ENCODE measurements around the gene STIM1.
"Not testable (repeated sequence)": the region's sequence is repeated elsewhere in the genome, so short reads cannot be mapped to it uniquely, and the experiment has no call there.

Gene STIM1

DNA sequence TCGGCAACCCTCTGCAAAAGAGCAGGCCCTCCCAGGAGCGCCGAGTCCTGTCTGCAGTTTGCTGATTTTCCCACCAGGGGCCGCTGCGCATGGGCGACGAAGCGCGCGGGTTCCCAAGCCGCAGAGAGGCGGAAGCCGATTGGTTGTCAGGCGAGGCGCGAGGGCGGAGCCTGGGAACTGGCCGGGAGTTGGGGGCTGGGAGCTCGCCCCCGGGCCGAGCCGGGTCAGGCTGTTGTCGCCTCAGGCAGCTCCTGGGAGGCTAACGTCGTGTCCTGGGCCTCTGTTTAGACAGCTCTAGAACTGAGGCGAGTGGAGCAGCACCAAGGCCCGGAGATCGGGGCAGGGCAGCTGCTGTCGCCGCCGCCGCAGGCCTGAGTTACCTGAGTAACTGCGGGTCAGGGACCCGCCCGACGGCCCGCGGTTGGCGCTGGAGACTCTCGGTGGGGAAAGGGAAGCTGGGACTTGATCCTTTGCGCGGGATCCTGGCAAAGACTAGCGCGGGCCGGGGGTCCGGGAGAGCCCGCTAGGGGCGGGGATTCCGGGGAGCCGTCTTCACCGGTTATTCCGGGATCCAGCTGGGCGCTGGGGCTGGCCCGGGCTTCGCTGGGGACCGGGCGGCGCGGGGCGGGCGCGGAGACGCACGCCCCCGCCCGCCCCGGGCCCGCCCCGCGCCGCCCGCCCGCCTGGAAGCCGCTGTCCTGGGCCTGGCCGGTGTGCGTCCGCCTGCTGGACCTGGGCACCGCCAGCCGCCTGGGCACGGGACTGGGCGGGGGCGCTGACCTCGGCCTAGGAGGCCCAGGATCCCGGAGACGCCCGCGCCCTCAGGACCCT lies at the start of gene STIM1:
Gene STIM1, plus strand, starts transcription at position 688 of the 831 bp plus-strand sequence. CDS start 607 bp downstream, outside the sequence.
- DNase-seq = peak; percentile 99

DNA sequence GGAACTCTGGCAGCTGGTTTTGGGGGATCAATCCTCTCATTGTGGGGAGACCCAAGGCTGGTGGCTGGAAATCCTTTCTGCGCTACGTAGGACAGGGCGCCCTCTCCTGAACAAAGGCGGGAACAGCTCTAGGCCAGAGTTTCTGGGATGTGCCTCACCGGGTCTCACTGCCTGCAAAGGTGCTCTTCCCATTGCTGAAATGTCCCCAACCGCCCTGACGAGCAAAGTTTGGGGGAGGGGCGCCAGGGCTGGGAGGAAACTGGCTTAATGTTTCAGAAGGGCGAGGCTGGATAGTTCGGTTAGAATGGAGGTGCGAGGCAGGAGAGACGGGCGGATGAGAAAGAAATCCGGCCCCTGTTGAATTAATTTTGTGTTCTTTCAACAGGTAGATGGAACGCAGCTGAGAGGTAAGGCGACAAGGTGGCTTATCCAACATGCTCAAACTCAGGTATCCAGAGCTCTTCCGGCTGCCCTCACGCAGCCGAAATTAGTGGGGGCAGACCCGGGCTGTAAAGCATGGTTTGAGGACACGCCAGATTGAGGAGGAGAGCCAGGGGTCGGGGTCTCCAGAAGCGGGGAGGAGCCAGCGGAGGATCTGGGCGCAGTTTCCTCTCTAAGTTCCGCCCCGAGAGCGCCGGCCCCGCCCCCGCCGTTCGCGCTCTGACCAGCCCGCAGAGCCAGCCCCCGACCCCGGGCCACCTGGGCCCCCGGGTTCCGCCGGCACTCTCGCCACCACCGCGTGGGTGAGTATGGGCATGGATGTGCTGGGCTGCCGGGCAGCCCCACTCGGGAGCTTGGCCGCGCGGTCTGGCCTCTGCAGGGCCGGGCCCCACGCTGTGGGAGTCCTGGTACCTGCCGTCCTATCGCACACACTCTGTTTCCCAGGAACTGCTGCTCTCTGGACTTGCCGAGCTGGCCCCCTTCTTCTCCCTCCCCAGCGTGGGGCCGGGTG lies 47.3 kb upstream of the STIM1 start, which contains the start of gene PGAP2:
Gene PGAP2, plus strand, starts transcription at position 652 of the 952 bp plus-strand sequence. CDS start 2,700 bp downstream, outside the sequence.
- peak; percentile 69 to 75 for DNase-seq

DNA sequence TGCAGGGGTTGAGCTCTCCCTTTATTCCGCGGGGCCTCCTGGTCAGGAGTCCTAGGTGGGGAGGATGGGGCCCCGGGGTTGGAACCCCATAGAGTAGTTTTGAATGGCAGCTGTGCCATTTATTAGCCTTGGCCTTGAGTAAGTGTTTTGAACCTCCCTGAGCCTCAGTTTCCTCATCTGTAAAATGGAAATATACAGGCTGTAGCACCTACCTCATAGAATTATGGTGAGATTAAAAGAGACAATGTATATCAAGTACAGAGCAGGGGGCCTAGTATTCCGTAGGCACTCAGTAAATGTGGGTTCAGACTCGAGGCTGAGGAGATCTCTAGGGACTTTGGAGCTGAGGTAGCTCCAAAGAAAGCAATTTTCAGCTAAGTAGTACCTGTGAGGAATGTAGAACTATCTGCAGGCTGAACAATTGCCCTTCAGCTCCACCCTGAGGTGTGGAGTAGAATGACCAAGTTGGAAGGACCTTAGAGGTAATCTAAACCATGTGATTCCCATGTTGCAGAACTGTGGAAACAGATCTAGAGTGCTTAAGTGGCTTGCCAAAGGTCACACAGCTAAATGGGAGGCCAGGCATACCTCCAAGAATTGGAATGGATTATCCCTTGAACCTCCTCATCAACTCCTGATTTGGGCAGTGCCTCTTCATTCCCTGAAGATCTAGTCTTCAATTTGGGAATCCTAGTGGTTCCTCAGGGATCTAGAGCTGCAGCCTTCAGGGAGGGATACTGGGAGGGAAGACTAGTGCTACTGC lies 46.4 kb upstream of the STIM1 start:
- DNase-seq = peak; percentile 41 to 48

DNA sequence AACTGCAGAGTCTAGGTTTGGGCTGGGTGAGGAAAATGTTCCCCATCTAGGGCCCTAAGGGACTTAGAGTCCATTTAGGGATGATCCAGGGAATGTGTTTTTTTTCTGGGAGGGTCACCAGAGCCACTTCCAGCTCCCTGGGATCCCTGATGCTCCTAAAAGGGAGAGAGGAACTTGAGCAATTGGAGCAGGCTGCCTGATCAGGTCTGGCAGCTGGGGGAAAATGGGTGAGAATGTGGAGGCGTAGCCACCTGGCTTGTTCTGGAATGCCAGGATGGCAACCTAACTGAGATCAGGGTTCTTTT lies 45.9 kb upstream of the STIM1 start:
- no peak for DNase-seq

DNA sequence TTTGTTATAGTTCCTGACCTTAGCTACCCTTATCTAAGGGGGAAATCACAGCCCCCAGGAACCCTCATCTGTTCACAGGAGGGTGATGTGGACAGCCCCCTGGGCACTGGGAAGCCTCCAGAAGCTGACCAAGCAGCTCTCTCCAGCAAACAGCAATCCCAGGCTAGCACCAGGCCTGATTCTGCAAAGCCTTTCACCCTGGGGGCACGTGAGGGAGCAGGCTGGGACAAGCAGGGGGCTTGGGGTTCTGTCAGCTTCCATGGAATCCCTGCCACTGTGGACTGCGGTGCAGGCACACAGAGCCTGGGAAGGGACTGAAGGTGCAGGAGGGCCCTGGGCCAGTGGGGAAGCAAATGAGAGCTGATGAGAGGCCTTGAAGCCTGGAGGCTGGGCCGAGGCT lies 45.0 kb upstream of the STIM1 start:
- DNase-seq = no peak

DNA sequence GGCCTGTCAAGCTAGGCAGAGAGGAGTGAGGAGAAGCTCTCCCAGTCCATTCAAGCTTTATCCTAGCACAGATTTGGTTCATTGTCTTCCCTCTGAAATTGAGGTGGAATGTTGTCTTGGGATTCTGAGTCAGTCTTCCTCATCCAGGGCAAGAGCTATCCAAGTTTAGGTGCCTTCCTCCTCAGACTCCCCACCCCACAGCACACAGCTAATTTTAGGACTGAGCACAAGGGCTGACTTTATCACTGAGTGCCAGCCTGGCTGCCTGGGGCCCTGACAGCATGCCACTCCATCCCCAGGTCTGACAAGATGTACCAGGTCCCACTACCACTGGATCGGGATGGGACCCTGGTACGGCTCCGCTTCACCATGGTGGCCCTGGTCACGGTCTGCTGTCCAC lies 44.5 kb upstream of the STIM1 start:
- no peak for DNase-seq

DNA sequence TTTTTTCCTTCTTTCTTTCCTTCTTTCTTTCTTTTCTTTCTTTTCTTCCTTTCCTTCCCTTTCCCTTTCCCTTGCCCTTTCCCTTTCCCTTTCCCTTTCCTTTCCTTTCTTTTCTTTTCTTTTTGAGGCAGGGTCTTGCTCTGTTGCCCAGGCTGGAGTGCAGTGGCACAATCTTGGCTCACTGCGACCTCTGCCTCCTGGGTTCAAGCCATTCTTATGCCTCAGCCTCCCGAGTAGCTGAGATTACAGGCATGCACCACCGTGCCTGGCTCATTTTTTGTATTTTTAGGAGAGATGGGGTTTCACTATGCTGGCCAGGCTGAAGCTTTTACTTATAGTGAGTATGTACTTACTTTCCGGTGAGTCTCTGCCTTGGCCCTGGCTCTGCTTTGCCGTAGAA lies 40.6 kb upstream of the STIM1 start:
- not testable (repeated sequence) for DNase-seq

DNA sequence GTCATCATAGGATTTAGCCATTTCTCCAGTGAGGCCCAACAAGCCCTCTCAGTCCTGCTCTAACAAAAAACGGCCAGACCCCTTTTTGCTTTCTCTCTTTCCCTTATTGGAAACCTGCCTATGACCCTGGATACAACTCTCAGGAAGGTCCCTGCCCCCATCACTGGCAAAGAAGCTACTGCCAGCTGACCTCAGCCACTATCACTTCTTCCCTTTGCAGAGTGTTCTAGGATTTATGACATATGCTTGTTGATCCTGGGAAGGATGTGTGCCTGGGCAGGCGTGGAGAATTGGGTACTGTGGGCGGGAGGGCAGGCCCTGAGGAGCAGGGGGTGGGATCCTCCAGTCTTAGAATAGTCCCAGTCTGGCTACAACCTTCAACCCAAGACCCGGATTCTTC lies 39.6 kb upstream of the STIM1 start:
- no peak for DNase-seq

DNA sequence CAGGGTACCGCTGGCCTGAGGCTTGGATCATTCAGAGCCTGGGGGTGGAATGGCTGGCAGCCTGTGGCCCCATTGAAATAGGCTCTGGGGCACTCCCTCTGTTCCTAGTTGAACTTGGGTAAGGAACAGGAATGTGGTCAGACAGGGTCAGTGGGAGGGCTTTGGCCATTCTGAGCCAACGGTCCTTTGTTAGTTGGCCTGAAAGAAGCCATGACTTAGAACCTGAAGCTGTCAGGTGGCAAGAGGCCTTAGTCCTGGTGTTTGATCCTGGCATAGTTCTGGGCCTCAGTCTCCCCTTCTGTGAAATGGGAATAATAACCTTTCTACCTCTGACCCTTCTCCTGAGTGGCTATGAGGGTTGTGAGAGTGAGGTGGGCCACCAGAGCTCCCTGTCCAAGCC lies 38.8 kb upstream of the STIM1 start:
- DNase-seq = no peak

DNA sequence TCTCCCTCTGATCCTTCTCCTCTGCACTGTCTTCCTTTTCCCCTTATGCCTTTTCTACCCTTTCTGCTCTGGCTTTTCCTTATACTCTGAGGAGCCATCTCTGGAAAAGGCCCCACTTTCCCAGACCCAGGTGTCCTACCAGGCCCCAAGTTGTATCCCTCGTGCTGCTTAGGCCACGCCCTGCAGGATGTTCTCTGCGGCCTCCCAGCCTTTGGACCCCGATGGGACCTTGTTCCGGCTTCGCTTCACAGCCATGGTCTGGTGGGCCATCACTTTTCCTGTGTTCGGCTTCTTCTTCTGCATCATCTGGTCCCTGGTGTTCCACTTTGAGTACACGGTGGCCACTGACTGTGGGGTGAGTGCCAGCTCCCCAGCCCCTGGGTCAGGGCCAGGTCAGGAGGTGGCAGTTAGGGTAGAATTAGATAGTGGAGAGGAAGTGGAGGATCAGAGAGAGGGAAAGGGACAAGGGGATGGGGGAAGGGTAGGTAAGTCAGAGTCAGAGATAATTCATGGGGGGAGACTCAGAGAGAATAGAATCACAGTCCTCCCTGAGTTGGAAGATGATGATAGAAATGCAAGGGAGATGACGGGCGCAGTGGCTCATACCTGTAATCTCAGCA lies 38.2 kb upstream of the STIM1 start:
- DNase-seq = no peak

DNA sequence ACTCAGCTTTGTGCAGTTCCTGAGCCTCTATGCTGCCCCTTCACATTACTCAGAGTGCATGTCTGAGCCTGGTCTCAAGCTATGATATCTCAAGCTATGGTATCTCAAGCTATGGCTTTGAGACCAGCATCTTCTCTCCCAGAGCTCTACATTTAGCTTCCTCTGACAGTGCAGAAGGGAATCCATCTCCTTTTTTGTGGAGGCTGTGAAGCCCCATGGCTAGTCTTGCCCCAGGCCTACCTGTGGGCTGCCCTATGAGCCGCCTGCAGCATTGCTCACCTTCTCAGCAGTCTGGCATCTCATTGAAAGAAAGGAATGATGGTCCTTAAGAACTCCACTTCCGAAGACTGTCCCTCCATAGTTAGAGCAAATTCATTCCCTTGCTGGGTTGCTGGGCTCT lies 34.5 kb upstream of the STIM1 start:
- DNase-seq = no peak

DNA sequence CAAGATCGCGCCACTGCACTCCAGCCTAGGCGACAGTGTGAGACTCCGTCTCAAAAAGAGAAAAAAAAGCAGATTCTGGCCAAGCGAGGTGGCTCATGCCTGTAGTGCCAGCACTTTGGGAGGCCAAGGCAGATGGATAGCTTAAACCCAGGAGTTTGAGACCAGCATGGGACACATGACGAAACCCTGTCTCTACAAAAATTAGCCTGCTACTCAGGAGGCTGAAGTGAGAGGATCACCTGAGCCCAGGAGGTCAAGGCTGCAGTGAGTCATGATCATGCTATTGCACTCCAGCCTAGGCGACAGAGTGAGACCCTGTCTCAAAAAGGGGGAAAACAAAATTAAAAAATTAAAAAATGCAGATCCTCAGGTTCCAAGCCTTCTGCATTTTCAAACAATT lies 33.2 kb upstream of the STIM1 start:
- no peak for DNase-seq

DNA sequence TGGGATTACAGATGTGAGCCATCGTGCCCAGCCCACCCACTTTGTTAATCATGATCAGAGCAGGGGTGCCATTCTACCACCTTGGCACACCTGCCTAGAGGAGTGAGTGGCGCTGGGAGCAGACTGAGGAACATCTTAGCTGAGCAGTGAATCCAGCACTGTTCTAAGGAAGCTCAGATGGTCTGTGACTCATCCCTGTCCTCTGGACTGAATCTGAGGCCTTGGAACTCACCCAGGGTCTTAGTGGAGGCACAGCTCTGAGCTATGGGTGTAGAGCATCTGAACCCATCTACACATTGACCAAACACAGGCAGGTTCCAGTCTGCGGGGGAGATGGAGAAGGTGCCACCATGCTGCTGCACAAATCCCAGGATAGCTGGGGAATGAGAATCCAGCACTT lies 32.2 kb upstream of the STIM1 start:
- no peak for DNase-seq

DNA sequence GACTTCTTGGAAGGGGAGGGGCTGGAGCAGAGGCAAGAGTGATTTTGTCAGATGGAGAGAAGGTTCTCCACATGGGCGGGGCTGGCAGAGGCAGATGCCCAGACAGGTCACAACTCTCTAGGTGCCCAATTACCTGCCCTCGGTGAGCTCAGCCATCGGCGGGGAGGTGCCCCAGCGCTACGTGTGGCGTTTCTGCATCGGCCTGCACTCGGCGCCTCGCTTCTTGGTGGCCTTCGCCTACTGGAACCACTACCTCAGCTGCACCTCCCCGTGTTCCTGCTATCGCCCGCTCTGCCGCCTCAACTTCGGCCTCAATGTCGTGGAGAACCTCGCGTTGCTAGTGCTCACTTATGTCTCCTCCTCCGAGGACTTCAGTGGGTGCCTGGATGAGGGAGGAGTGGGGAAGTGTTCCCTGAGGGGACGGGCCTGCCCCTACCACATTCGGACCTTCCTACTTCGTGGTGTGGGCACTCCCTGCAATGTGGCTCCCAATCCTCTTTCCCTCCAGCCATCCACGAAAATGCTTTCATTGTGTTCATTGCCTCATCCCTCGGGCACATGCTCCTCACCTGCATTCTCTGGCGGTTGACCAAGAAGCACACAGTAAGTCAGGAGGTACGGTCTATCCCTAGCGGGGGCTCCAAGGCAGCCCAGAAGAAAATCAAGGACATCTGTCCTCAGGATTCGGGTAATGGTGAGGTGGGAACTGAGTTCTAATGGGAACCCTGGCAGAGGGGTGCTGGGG lies 31.5 kb upstream of the STIM1 start:
- no peak for DNase-seq

DNA sequence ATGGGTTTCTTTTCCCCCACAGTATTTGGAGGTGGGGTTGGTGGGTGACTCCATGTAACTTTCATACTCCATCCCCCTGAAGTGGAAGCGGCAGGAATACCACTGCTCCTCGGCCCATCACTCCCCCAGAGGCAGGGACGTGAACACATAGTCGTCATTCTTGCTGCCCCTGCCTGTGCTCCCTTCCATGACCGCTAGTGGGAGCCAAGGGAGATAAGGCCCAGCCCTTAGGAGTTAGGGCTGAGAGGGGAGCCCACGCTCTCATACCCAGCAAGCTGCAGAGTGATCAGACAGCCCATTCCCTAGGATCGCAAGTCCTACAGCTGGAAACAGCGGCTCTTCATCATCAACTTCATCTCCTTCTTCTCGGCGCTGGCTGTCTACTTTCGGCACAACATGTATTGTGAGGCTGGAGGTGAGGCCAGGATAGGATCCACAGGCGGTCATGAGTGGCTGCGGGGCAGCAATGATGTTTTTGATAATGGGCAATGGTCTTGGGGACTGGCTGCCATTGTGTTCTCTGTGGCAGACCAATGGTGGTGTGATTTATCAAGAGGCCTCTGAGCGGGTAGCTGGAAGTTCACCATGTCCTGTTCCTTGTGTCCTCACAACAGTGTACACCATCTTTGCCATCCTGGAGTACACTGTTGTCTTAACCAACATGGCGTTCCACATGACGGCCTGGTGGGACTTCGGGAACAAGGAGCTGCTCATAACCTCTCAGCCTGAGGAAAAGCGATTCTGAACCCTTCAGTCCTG lies 30.6 kb upstream of the STIM1 start:
- DNase-seq = peak; percentile 89 to 90

DNA sequence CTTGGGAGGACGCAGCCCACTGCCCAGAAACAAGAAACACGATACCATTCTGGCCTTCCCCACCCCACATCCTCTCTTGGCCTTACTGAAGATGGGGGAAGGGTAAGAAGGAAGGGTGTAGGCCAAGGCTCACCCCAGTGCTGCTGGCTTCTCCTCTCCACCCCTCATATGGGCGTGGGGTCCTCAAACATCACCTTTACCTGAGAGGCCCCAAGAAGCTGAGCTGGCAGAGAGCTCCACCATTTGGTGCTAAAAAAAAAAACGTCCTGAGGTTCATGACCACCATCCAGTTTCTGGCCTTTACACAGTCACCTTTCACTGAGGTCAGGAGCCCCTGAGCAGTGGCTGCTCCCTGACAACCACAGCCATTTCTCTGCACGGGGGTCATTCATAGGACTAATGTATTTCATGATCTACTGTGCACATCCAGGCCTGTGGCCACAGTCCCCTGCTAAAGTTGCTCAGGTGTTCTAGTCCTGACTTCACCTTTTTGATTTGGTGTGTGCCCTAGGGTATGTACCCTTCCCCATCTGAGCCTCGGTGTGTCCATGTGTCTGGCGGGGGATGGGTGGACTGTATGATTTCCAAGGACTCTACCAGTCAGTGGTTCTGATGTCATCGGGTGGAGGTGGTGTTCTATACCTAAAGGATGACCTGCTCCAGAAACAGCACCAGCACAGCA lies 29.9 kb upstream of the STIM1 start:
- DNase-seq = no peak

DNA sequence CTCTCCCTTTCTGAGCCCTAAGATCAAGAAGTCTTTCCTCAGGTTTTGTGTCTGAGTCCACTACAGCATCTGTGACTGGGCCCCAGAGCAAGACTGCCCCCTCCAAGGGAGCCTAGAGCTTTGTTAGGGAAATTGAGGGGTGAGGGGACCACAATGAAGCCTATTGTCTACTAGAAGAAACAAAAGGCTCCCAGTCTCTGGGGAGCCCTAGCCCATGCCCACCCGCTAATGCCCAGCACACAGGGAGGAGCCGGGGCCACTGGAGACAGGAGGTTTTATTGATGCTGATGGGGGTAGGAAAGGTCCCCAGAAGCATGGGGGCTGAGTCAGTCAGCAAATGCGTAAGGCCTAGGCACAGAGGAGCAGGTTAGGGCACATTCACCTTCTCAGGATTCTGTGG lies 28.7 kb upstream of the STIM1 start:
- DNase-seq = no peak

DNA sequence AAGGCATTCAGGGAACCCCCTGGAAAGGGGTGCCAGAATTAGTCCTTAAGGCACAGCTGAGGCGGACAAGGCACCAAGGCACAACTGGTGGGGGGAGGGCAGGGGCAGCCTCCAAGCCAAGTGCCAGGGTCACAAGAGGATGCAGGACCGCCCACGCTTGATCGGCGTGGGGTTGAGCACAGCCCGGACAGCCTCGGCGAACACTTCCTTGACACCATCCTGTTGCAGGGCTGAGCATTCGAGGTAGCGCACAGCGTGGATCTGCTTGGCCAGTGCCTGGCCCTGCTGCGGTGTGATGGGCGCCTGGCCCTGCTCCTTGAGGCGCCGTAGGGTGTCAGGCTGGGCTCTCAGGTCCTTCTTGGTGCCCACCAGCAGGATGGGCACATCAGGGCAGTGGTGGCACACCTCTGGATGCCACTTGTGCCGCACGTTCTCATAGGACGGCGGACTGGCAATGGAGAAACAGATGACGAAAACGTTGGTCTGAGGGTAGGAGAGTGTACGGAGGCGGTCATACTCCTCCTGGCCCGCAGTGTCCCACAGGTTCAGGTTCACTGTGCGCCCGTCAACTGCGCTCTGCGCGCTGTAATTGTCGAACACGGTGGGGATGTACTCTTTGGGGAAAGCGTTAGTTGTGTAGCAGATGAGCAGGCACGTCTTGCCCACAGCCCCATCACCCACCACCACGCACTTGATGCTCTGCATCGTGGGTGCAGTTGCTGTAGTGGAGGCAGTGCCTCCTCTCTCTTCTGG lies 27.9 kb upstream of the STIM1 start:
- DNase-seq = no peak

DNA sequence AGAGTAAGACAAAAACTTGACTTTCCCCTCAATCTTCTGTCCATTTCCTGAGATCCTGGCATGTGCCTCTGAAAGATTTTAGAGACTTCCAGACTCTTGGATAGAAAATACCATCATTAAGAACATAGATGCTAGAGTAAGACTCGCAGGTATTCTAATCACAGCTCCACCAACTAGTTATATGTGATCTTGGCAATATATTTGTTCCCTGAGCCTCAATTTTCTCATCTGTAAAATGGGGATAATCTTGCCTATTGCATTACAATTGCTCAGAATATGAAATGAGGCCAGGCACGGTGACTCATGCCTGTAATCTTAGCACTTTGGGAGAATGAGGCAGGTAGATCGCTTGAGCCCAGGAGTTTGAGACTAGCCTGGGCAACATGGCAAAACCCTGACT lies 25.4 kb upstream of the STIM1 start:
- no peak for DNase-seq

DNA sequence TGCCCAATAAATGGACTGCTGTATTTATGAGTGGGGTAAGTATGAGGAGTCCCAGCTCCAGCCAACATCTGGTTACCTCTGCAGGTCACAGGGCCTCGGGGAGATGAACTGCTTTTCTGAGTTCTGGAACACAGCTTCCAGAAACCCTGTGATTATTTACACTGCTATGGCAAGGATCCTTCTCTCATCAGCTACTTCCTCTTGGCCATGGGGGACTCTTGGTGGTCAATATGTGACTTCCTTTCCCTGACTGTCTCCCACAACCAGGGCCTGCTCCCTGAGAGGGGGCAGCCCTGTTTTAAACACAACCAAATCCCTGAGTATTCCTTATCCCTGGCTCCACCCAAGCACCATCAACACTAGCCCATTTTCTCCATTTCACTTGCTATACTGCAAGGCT lies 24.7 kb upstream of the STIM1 start:
- DNase-seq = no peak

All from activated CD4-positive, alpha-beta T cell treated with anti-CD3 and anti-CD28 coated beads, Interleukin-2, amount 50 U/mL, for 48 hours (primary cell).